HepG2 (cell line): ENCODE results near the gene NFATC1. TPM values are rescaled to one million over a fixed set of nuclear protein-coding genes. Genes with fewer than 3 reads are reported as not detected.
A peak's percentile ranks its signal among the peaks of the same experiment; 100 is the strongest.

Source experiments
- ATAC-seq: fragments of 200-7000 bp; cut with Tn5 transposase; 3 replicates; pipeline ENCODE4 v1.9.1; 2020; ENCODE audit warnings: mild to moderate bottlenecking, moderate library complexity
- BruUV-seq: library from RNA; stranded (reverse); fragments of 400-500 nt; replicated peaks from 2 replicates; lab custom pipeline; 2021; lab: Mats Ljungman, UMichigan
- CTCF ChIA-PET: fragments of 300-600 bp; formaldehyde crosslinking; extraction: SDS; loops from one replicate; lab custom pipeline; 2021; ENCODE audit warnings: low total read pairs, inconsistent platforms, low intra/inter-chr PET ratio; lab: Yijun Ruan, JAX
- POLR2A ChIA-PET: fragments of 350-600 bp; sonication (Branson Sonifier 250); formaldehyde crosslinking; loops from one replicate; lab custom pipeline; 2020; ENCODE audit warnings: antibody characterized with exemption, inconsistent platforms; lab: Yijun Ruan, JAX
- DNase-seq: peaks from one replicate; pipeline ENCODE4 v3.0.0-alpha.2; 2015; ENCODE audit warnings: low spot score
- FAIRE-seq: peaks from 3 replicates; lab custom pipeline; 2011; peaks lifted over from hg19 to GRCh38; lab: Jason Lieb, UNC
- H2AFZ ChIP-seq: one replicate; pipeline ENCODE4 v1.6.1; 2011; ENCODE audit warnings: low read length, inconsistent platforms
- H3K27ac ChIP-seq: fragments of 300-600 bp; 3 replicates; pipeline ENCODE4 v1.8.0; 2011; ENCODE audit warnings: mixed run types, mild to moderate bottlenecking, mixed read lengths, low read length, inconsistent platforms; ENCODE audit not compliant: insufficient read depth; ENCODE audit errors: extremely low read length
- H3K27me3 ChIP-seq, 2 experiments: fragments of 200-600 bp in 1 of 2; 2 replicates in 1 of 2; 3 replicates in 1 of 2; pipeline versions ENCODE4 v1.6.0 to v1.8.0; 2011; ENCODE audit warnings: low read length in 2 of 2, mild to moderate bottlenecking in 2 of 2, moderate library complexity in 2 of 2, inconsistent platforms in 1 of 2; ENCODE audit not compliant: insufficient read depth in 2 of 2, control insufficient read depth in 1 of 2
- H3K36me3 ChIP-seq, 2 experiments: fragments of 200-600 bp in 1 of 2; replicated peaks in 1 of 2; 2 replicates in 1 of 2; 3 replicates in 1 of 2; pipeline versions ENCODE4 v1.5.1 to v1.8.0; 2011; ENCODE audit warnings: low read length in 2 of 2, inconsistent platforms in 1 of 2; ENCODE audit not compliant: insufficient read depth in 2 of 2, control insufficient read depth in 1 of 2
- H3K4me1 ChIP-seq: 2 replicates; pipeline ENCODE4 v1.5.1; 2012; ENCODE audit warnings: low read length, inconsistent platforms; ENCODE audit not compliant: insufficient read depth
- H3K4me2 ChIP-seq: 2 replicates; pipeline ENCODE4 v1.6.0; 2011; ENCODE audit warnings: low read depth, low read length, inconsistent platforms
- H3K4me3 ChIP-seq, 3 experiments: fragments of 200-600 bp in 1 of 3; sonication (generic), shearing (Covaris generic) in 1 of 3; replicated peaks in 1 of 3; 2 replicates each; pipeline ENCODE4 v1.5.1; 2011 to 2016; ENCODE audit warnings: low read length in 3 of 3, inconsistent platforms in 2 of 3, low read depth in 2 of 3, mild to moderate bottlenecking in 2 of 3, control low read depth in 1 of 3, mixed read lengths in 1 of 3; ENCODE audit not compliant: insufficient read depth in 1 of 3
- H3K79me2 ChIP-seq: one replicate; pipeline ENCODE4 v1.6.1; 2011; ENCODE audit warnings: low read length, inconsistent platforms; ENCODE audit not compliant: insufficient read depth
- H3K9ac ChIP-seq: 2 replicates; pipeline ENCODE4 v1.6.0; 2011; ENCODE audit warnings: mild to moderate bottlenecking, low read depth, low read length, inconsistent platforms; ENCODE audit not compliant: insufficient read depth
- H3K9me3 ChIP-seq: 2 replicates; pipeline ENCODE4 v1.5.1; 2012; ENCODE audit warnings: mild to moderate bottlenecking, low read length
- H4K20me1 ChIP-seq: 2 replicates; pipeline ENCODE4 v1.6.0; 2011; ENCODE audit warnings: inconsistent platforms, mild to moderate bottlenecking, low read length, moderate library complexity; ENCODE audit not compliant: insufficient read depth
- HOXA9 ChIP-seq: sonication (generic); formaldehyde crosslinking; IDR thresholded peaks from 2 replicates; pipeline ENCODE4 v1.8.1; 2022; ENCODE audit warnings: missing genetic modification reagents, mild to moderate bottlenecking, moderate library complexity, borderline replicate concordance
- MNT ChIP-seq: fragments of 450-650 bp; IDR thresholded peaks from 2 replicates; pipeline ENCODE4 v1.6.1; 2016
- MTF2 ChIP-seq: sonication (generic); formaldehyde crosslinking; IDR thresholded peaks from 2 replicates; pipeline ENCODE4 v1.5.0; 2020; ENCODE audit warnings: missing genetic modification reagents, borderline replicate concordance
- NCOR1 ChIP-seq: fragments of 200-600 bp; sonication (generic); IDR thresholded peaks from 2 replicates; pipeline ENCODE4 v1.7.0; 2017; ENCODE audit warnings: antibody characterized with exemption, low read length, borderline replicate concordance
- YY1 ChIP-seq: IDR thresholded peaks from 2 replicates; pipeline ENCODE4 v1.6.1; 2011; ENCODE audit warnings: low read length, low read depth, moderate library complexity, mild to moderate bottlenecking; ENCODE audit not compliant: insufficient read depth, insufficient replicate concordance
- ZKSCAN1 ChIP-seq: fragments of 150-350 bp; IDR thresholded peaks from 2 replicates; pipeline ENCODE4 v1.6.1; 2014; ENCODE audit warnings: low read length
- ZNF564 ChIP-seq: sonication (generic); formaldehyde crosslinking; IDR thresholded peaks from 2 replicates; pipeline ENCODE4 v1.8.1; 2023; ENCODE audit warnings: mild to moderate bottlenecking, missing genetic modification reagents
- WGBS: methylation state at CpG from one replicate; pipeline ENCODE4 v1.1.6; 2017; ENCODE audit warnings: low lambda C conversion rate; 5-methylcytosine and 5-hydroxymethylcytosine counted together
- in situ Hi-C: cut with HindIII; loops from 2 replicates; pipeline ENCODE4 v1.10.0; 2017; ENCODE audit warnings: low pct_unique_long_range_greater_than_20kb; ENCODE audit not compliant: extremely low pct_ligation_motif_present
- intact Hi-C: fragments of 100-400 bp; cut with micrococcal nuclease; formaldehyde crosslinking; loops from one replicate; pipeline ENCODE4 v1.10.0; 2022; ENCODE audit not compliant: unreplicated experiment
- polyA plus RNA-seq, 8 experiments: library from polyadenylated mRNA; depleted of rRNA in 3 of 8; stranded (reverse) in 7 of 8; unstranded in 1 of 8; fragments of >200 nt; fragmentation: Illumina TruSeq in 4 of 8; extraction: Trizol in 4 of 8; gene quantifications; 2 replicates each; pipeline versions ENCODE4 v1.2.1 to v1.2.3, GENCODE V29; 2011 to 2016; ENCODE audit warnings: low read depth in 4 of 8, missing spikeins in 1 of 8, mixed read lengths in 1 of 8; ENCODE audit not compliant: insufficient read depth in 1 of 8
- total RNA-seq, 5 experiments: library from RNA; depleted of rRNA; stranded (reverse); fragments of >200 nt; fragmentation: Illumina TruSeq; extraction: Trizol; gene quantifications; 2 replicates each; pipeline ENCODE4 v1.2.3, GENCODE V29; 2016; ENCODE audit warnings: low read depth in 1 of 5

The NFATC1 gene
- total and polyA plus RNA-seq, 2 of the 13 experiments (the other 11 are each of a cell fraction or from before 2014, with no cell fraction given), result not detected

- no peak for TF ChIP-seq MTF2 (CRISPR knock-in tag)
- TF ChIP-seq NCOR1, result no peak
- TF ChIP-seq YY1, result no peak
Measured at GRCh38 chr18:79395761-79396404, at the start of gene NFATC1 (continued).

DNA sequence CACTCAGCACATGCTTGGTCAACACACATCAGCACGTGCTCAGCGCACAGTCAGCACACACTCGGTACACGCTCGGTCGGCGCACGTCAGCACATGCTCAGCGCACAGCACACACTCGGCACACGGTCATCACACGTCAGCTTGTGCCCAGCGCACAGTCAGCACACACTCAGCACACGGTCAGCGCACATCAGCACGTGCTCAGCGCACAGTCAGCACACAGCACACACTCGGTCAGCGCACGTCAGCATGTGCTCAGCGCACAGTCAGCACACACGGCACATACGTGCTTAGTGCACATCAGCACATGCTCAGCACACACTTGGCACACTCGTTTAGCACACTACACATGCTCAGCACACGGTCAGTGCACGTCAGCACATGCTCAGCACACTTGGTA lies 49.7 kb upstream of the NFATC1 start:
- Histone ChIP-seq H3K4me1 (peaks cover 12% of the 10 kb centered on the region), H3K9ac (no peak overlapping the region), H3K27ac (no peak overlapping the region), H3K79me2 (no peaks in the 10 kb centered on the region), H4K20me1 (no peaks in the 10 kb centered on the region), H3K9me3 (no peaks in the 10 kb centered on the region), H3K4me3 (no peak overlapping the region), H3K4me2 (no peak overlapping the region), H3K27me3 (no peaks in the 10 kb centered on the region), H3K36me3 (peaks cover 19 to 31% of the 10 kb centered on the region in 2 experiments), H2AFZ (no peak overlapping the region)
- intact Hi-C loops, result no loop called here
- ATAC-seq (no peak), FAIRE-seq (no peak), DNase-seq (no peak)
- no TSS peak for BruUV-seq
- WGBS, result 98% methylated on average over 25 of the region's 26 CpGs
- in situ Hi-C loops, result no loop called here
- POLR2A ChIA-PET, result no interaction called here
- CTCF ChIA-PET, result no interaction called here
- TF ChIP-seq MNT (peak; percentile 69), HOXA9 (0 out of 2 replicates have a peak, but pooled peaks have one; percentile 25), ZKSCAN1 (peak; percentile 93), ZNF564 (CRISPR knock-in tag) (no peak)
